NCI-H524 (cell line): ENCODE results near the gene RSPRY1.
"Not testable (repeated sequence)": the region's sequence is repeated elsewhere in the genome, so short reads cannot be mapped to it uniquely, and the experiment has no call there.

Source experiments
- DNase-seq, 2 experiments: peaks; one replicate each; lab custom pipeline; 2025; lab: John Stamatoyannopoulos, UW

The RSPRY1 gene

DNA sequence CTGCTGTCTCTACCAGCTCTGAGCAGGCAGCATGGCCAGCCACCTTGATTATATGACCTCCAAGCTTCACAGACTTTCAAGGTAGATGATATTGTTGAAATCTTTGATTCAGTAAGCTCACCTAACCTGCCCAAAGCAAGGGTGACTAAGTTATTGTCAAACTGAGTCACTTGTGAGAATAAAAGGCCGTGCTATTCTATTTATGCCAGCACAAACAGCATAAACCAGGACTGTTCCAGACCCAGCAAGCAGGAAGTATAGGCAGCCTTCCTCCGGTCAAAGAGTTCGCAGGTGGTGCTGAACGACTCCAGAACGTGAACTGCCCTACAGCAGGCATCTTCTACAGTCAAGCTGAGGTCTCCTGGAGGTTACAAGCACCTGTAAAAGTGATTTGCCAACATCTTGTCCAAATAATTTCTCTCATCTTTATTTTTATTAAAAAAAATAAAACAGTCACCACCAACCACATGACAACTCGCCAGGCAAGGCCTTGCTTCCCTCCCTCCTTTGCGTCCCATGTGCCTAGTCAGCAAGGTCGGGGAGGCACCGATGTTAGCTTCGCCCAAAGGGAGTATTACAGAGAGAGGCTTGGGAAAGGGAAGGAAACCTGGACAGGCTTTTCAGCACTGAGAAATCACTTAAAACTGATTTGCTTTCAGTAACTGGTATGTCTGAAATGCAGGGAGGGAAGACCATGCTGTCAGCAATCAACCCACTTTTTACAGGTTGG, 69.7 kb downstream of the RSPRY1 start:
- DNase-seq = no peak

DNA sequence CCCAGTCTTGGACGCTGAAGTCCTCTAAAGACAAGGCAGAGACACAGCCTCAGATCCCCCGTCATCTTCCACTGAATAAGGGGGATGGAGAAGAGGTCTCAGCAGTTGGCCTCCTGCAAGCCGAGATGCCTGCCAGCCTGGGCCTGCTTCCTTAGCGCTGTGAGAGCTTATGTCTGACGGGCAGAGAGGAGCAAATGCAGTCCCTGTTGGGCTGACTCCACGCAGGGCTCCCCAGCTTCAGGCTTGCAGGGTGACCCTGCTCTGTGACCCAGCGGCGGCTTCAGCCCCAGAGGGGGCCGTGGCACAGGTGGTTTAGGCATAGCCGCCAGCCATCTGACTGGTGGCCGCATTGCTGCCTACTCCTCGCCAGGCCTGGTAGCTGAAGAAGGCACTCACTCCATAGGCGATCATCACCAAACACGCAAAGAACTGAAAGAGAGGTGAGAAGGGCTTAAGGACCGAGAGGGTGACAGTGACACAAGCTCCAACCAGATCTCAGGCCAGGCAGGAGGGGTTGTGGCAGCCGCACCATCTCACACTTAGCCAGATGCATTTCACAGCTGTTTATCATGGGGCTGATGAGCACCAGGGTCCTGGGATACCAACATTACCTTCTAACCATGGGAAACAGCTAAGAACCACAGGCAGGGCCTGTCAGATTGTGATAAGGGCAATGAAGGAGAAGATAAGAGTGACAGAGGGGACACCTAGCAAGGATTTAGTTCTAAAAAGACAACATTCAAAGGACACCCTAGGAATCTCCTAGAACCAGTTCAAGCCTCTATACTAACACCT, 70.7 kb downstream of the RSPRY1 start:
- DNase-seq = no peak

DNA sequence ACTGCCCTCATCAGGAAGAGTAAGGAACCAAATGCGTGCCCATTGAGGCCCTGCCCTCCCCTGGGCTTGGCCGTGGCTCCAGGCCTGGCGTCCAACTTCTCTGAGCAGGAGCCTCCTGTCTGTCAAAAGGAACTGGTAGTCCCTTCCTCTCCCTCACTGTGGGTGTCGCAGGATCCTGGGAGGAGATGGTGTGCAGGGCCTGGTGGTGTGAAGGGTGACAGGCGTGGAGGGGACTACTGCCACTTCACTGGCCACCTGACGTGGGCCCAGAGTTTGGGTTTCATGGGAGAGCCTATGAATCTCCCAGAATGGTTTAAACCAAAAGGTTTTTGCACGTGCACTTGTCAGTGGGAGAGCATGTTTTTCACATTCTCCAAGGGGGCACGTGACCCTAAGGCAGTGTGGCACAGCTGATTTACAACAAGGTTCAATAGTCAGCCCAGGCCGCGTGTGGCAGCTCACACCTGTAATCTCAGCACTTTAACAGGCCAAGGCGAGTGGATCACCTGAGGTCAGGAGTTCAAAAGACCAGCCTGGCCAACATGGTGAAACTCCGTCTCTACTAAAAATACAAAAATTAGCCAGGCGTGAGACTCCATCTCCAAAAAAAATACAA, 71.4 kb downstream of the RSPRY1 start:
- no peak for DNase-seq

DNA sequence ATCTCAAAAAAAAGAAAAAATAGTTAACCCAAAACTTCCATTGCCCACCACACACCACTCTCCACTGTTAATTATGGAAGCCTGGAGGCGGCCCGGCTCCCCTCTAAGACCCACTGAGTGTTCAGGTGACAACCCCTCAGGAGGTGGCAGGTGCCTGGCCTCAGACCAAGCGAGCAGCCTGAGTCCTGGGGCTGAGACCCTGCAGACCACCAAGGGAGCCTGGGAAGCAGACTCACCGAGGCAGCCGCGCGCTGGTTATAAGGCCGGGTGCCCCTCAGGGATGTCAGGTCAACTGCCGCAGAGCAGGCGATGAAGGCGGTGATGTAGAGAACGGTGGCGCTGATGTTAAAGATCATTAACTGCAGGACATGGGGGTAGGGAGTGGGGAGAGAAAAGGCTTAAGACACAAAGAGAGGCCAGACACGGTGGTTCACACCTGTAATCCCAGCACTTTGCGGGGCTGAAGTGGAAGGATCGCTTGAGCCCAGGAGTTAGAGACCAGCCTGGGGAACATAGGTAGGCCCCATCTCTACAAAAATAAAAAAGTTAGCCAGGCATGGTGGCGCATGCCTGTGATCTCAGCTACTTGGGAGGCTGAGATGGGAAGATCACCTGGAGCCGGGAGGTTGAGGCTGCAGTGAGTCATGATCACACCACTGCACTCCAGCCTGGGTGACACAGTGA, 72.2 kb downstream of the RSPRY1 start:
- DNase-seq = no peak

DNA sequence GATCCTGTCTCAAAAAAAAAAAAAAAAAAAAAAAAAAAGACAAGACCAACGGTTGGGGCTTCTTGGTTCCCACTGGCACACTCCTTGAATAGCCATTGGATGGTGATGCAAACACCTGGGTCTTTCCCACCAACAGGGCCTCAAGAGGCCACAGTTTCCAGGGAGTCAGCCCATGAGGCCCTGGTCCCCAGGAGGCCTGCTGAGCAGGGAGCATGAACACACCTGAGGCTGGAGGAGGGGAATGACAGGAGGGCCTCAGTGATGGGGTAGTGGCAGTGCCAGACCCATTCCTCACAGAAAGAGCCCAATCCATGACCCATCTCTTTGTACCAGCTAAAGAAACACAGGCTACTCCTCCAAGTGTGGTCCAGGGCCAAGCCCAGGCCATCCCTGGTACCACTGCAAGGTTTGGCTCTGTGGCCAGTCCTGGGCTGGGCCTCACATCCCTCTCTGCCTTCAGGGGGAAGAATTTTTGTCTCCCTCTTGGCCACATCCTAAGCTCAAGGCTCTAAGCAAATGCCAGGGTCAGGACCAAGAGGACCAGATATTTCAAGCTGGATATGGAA, 72.9 kb downstream of the RSPRY1 start:
- DNase-seq = no peak

DNA sequence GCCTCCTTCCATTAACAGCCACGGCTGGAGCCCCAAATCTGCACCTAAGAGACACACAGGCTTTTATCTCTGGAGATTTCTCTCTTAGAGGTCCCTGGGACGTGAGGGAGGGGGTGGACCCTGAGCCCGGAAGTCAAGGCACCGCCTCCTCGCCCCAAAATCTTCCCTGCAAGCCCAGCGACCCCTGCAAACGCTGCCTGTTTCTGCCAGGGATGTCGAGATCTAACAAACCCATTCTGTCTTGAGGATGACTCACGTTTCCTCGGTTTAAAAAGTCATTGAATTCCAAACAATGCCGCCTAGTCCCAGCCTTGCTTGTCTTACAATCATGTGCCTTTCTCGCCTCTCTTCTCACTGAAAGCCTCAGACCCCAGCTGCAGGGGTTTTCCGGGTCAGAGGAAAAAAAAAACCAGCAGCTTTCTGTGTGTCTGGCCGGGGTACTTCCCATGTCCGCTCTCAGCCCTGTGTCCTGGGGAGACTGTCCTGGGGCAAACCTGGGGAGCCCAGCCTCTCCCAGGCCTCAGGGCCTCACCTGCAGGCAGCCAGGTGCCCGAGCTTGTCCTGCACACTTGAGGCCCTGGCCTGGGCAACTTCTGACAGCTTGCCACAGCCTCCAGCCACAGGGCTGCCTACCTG, 74.3 kb downstream of the RSPRY1 start:
- no peak for DNase-seq

DNA sequence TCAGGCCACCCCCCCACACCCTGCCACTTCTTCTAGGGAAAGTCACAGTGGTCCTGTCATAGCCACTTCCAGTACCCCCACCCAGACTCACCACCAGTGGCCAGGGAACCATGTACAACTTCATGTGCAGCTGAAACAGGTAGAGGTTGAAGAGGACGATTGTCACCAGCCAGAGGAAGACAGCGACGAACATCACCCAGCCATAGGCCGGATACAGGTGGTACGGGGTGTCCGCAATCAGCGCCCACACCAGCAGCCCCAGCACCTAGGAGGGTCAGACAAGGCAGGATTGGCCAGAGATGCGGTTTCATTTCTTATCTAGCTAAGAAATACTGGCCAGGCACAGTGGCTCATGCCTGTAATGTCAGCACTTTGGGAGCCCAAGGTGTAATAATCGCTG, 75.7 kb downstream of the RSPRY1 start:
- no peak for DNase-seq

DNA sequence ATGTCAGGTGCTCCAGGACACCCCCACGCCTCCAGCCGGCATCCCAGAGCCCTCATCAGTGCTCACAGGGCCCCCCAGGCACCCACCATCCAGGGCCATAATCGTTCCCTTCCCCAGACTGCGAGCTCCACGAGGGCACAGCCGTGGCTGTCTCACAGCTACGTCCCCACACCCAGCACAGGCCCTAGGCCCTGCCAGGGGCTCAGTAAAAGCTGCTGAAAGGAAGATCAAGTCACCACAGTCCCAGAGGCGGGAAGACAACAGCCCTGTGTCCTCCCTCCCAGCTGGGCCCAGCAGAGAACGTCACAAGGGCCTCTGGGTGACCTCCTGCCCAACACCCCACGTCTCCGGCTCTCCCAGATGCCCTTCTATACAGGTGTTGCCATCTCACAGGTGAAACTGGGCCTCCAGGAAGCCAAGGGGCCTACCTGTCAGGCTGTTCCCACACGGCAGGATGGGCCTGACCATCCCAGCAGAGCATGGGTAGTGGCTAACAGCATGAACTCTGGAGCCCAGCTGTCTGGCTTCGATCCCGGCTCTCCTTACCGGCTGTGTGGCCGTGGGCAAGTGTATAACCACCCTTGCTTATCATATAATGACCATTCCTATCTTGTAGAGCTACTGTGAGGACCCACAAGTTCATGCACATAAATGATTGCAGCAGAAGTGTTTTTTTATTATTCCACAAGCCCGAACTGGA, 76.9 kb downstream of the RSPRY1 start:
- DNase-seq = no peak

DNA sequence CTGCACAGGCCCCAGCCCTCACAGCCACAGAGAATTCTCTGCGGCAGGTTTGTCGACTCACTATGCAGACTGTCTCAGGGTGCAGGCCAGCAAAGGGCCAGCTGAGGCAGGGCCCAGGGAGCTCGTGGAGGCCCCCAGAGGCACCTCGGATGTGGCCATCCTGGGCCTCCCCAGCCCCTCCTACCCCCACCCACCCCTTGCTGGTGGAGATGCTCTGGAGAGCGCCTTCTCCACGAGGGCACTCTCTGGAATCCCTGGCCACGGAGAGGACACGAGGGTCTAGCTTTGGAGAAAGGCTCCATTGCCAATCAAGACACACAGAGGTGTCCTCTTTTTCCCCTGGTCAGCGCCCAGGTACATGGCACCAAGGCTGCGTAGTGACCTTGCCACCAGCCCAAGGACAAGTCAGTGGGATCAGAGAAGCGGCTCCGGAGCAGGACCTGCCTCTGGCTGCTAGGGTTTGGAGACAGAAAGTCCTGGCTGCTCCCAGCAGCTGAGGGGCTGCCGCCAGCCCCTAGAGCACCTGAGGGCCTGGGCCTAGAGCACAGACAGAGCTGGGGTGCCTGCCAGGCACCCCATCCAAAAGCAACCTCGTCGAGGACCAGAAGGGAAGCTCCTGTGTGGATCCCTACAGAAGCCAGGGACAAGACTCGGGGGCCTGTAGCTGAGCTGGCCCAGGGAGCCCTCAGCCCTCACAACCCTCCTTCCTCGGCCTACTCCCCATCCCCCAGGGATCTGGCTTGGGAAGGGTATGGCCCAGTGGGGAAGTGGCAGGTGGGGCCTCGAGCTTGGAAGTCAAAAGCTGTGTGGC, 77.6 kb downstream of the RSPRY1 start:
- no peak for DNase-seq

DNA sequence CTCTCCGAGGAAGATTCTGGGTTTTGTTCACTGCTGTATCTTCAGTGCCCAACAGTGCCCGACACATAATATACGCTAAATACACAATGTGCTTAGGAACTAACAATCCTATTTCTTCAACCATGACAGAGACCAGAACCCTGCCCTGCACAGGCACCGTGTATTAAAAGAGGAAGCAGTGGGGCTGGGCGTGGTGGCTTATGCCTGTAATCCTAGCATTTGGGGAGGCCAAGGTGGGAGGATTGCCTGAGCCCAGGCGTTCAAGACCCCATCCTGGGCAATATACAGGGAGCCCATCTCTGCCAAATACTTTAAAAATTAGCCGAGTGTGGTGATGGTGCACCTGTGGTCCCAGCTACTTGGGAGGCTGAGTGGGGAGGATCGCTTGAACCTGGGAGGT, 78.3 kb downstream of the RSPRY1 start:
- no peak for DNase-seq

DNA sequence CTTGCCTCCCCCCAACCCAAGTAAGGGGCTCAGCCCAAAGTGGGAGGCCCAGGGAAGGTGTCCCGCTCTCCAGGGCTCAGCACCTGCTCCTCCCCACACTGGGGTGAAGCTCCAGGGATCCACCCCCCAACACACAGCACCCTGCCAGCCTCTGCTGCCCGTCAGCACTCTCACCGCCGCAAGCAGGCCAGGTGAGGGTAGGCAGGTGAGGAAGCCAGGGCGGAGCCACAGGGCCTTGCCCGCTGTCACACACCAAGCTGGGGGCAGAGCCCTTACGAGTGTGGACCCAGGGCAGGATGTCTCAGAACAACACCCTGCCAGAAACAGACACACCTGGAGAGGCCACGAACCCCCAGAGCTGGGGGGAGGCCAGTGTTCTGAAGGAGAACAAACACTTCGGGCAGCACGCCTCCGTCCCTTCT, 78.8 kb downstream of the RSPRY1 start:
- no peak for DNase-seq

DNA sequence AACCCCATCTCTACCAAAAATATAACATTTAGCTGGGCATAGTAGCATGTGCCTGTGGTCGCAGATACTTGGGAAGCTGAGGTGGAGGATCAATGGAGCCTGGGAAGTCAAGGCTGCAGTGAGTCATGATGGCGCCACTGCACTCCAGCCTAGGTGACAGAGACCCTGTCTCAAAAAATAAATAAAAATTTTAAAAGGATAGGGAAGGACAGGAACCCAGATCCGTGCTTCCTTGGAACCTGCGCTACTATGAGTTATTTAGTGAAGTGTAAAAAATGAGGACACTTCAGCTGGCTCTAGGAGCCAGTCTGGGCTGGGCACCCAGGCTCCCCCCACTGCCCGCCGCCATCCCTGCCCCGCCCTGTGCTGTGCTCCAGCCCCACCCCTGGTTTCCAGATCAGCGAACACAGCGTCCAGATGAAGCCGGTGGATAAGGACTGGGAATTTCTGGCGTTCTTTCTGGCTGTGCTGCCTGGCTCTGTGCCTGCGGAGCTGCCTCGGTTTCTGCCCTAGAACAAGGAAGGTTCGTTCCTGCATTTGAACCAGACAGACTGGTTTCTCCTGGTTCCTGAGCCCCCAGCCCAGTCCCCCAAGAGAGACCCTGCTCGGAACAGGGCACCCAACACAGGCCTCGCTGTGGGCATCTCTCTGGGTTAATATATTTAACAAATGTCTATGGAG, 79.9 kb downstream of the RSPRY1 start:
- DNase-seq = no peak

DNA sequence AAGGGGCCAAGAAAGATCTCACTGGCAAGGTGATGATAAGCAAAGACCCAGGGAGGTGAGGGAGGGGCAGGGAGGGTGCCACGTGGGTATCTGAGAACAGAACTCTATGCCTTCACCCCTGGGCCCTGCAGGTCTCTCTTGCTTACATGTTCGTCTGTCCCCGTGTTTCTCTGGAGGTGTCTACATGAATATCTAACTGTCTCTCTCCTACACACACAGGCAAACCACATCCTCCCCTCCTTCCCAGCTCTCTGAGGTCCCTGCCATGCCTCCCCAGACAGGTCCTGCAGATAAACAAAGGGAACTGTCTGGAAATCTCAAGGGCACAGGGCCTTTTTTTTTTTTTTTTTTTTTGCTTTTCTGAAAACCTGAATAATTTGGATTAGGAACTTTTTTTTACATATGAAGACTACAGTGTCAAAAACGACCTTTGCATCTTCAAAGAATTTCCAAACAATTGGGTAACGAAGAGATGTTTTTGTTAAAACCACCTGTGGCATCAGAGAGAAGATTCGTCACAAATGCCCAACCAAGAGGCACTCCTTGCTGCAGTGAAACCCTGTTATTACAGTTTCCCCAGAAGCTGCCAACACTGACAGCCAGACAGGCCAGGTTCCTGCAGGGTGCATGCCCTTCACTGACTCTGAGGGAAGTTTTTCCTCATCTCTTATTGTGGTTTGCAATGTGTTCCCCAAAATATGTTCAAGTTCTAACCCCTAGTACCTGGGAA, 80.6 kb downstream of the RSPRY1 start:
- DNase-seq = no peak

DNA sequence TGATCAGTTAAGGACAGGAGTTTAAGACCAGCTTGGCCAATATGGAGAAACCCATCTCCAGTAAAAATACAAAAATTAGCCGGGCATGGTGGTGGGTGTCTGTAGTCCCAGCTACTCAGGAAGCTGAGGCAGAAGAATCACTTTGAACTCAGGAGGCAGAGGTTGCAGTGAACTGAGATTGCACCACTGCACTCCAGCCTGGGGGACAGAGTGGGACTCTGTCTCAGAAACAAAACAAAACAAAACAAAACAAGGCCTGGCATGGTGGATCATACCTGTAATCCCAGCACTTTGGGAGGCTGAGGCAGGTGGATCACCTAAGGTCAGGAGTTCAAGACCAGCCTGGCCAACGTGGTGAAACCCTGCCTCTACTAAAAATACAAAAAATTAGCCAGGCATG, 81.2 kb downstream of the RSPRY1 start:
- DNase-seq = not testable (repeated sequence)

DNA sequence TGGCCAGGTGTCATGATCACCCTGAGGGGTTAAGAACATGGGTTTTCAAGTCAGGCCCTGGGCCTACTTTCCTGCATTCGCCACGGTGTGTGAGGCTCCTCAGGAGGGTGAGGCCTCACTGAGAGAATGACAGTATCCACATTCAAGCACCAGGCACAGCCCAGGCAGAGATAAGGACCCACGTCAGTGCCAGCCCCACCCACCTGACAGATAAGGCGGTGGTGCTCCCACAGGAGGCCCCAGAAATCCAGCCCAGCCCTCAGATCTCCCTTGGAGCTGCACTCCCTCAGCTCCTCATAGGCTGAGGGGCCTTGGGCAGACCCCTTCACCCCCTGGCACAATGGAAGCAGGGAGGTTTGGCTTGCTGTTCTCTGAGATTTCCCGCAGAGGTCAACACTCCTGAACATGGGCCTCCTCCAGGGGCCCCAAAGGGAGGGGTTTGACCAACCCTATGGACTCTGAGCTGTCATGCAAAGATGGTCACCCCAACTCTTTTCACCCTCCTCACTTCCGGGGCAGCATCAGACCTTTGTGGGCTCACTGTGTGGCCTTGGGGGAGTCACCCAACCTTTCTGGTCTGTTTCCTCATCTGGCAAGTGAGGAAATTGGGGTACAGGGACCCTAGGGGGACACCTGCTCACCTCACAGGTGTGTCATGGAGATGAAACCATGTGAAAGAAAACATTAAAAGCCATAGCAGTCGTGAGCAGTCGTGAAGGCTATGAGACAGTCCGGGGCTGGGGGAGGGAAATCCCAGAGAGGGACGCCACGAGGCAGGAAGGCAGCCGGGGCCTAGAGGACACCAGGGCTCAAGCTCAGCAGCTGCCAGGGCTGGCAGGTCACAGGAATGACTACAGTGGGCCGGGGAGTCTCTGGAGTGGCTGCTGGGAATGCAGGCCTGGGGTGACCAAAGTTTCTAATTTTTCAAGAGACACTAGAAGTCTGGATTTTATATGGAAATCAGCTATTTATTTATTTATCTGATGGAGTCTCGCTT, 83.0 kb downstream of the RSPRY1 start:
- DNase-seq = no peak

DNA sequence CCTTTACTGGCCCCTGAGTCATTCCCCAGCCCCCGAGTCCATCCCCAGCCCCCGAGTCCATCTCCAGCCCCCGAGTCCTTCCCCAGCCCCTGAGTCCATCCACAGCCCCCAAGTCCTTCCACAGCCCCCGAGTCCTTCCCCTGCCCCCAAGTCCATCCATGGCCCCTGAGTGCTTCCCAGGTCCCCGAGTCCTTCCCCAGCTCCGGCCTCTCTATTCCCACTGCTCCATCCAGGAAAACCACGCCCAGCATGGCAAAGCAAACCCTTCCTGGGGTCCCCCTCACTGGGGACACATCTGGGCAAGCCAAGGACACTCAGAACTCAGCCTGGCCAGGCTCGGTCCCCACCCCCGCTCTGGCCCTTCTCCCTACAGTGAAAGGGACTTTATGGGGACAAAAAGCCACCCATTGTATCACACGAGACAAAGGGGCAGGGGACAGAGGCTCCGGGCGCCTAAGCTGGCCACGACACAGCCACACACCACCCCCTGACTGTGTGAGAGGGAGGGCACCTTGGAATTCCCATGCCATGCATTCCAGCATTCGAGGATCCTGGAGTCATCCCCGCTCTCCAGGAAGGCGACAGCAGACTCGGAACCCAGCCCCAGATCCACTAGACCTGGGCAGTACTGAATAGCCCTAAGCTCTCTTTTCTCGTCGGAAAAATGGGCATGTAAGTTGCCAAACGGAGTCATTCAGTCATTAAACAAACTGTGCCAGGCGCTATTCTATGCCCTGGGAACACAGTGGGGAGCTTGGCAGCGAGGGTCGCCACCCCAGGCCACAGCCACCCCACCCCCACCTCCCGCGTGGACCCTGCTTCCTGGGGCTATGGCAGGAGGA, 84.3 kb downstream of the RSPRY1 start:
- no peak for DNase-seq

DNA sequence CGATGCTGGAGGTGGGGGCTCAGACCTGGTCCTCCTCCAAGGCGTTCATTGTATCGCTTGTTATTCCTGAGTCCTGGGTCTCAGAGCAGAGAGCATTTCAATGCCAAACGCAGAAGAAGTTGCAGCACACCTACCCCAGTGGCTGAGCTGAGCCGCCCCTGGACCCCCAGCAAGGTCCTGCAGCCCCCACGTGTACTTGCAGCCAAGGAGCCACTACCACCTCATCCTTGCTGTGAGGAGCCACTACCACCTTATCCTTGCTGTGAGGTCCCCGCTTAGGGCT, 84.9 kb downstream of the RSPRY1 start:
- DNase-seq = no peak
